RWPE2 (cell line): ENCODE results near the gene STAC3.

Source experiments
- ATAC-seq: fragments of 200-7000 bp; cut with Tn5 transposase; 3 replicates; pipeline ENCODE4 v1.9.1; 2021; ENCODE audit warnings: low read depth
- DNase-seq: peaks from one replicate; pipeline ENCODE4 v3.0.0-alpha.2; 2020; ENCODE audit warnings: low spot score
- H3K27ac ChIP-seq: fragments of 450-650 bp; 2 replicates; pipeline ENCODE4 v1.5.1; 2017; ENCODE audit warnings: mild to moderate bottlenecking; ENCODE audit not compliant: poor library complexity, severe bottlenecking
- H3K27me3 ChIP-seq: fragments of 250-450 bp; sonication (Bioruptor Pico); 2 replicates; pipeline ENCODE4 v1.5.1; 2021; ENCODE audit warnings: mild to moderate bottlenecking, moderate library complexity; ENCODE audit not compliant: insufficient read depth, poor library complexity, severe bottlenecking
- H3K36me3 ChIP-seq: fragments of 250-450 bp; sonication (Bioruptor Pico); 2 replicates; pipeline ENCODE4 v1.5.1; 2020; ENCODE audit warnings: low read depth, mild to moderate bottlenecking, moderate library complexity
- H3K4me1 ChIP-seq: fragments of 250-450 bp; sonication (Bioruptor Pico); 2 replicates; pipeline ENCODE4 v1.5.1; 2021; ENCODE audit warnings: mild to moderate bottlenecking, moderate library complexity; ENCODE audit not compliant: insufficient read depth, poor library complexity, severe bottlenecking
- H3K4me3 ChIP-seq: fragments of 250-450 bp; sonication (Bioruptor Pico); 2 replicates; pipeline ENCODE4 v1.5.1; 2021; ENCODE audit warnings: mild to moderate bottlenecking, moderate library complexity; ENCODE audit not compliant: severe bottlenecking
- H3K9me3 ChIP-seq: fragments of 250-450 bp; sonication (Bioruptor Pico); 2 replicates; pipeline ENCODE4 v1.5.1; 2021; ENCODE audit warnings: mild to moderate bottlenecking, moderate library complexity; ENCODE audit not compliant: severe bottlenecking
- CTCF ChIP-seq: fragments of 450-650 bp; IDR thresholded peaks from one replicate; pipeline ENCODE4 v1.5.1; 2017; ENCODE audit warnings: mild to moderate bottlenecking, moderate library complexity; ENCODE audit not compliant: poor library complexity, severe bottlenecking

STAC3 gene

GRCh38 chr12:57236201-57236924 is 14.6 kb downstream of the STAC3 start:
- DNase-seq, result no peak
- no peak for TF ChIP-seq CTCF
- H3K4me3 ChIP-seq, result no peak overlapping the region
- H3K27ac ChIP-seq, result no peak overlapping the region
- H3K9me3 ChIP-seq, result no peaks in the 10 kb centered on the region
- H3K36me3 ChIP-seq, result peaks cover 36% of the 10 kb centered on the region
- H3K27me3 ChIP-seq, result peaks cover 21% of the 10 kb centered on the region
- no peak for ATAC-seq
- H3K4me1 ChIP-seq, result no peaks in the 10 kb centered on the region

GRCh38 chr12:57235728-57236131 is 15.3 kb downstream of the STAC3 start:
- DNase-seq (peak; percentile 48), ATAC-seq (no peak)
- peaks cover 42% of the 10 kb centered on the region for H3K36me3 ChIP-seq

GRCh38 chr12:57235017-57235727 is 15.8 kb downstream of the STAC3 start:
- TF ChIP-seq CTCF, result no peak
- ATAC-seq, result no peak
- Histone ChIP-seq H3K27ac (no peak overlapping the region), H3K4me1 (no peaks in the 10 kb centered on the region), H3K27me3 (peaks cover 11% of the 10 kb centered on the region), H3K4me3 (no peak overlapping the region), H3K9me3 (no peaks in the 10 kb centered on the region), H3K36me3 (peaks cover 48% of the 10 kb centered on the region)
- peak; percentile 62 for DNase-seq

More at GRCh38 chr12:57235728-57236131, 15.3 kb downstream of the STAC3 start:
- Histone ChIP-seq H3K4me1 (no peaks in the 10 kb centered on the region), H3K9me3 (no peaks in the 10 kb centered on the region), H3K4me3 (no peak overlapping the region), H3K27me3 (peaks cover 15% of the 10 kb centered on the region), H3K27ac (no peak overlapping the region)
- no peak for TF ChIP-seq CTCF

- TF ChIP-seq CTCF, result no peak
- ATAC-seq, result no peak
- Histone ChIP-seq H3K36me3 (peaks cover 50% of the 10 kb centered on the region), H3K27me3 (peaks cover 6% of the 10 kb centered on the region), H3K4me1 (no peaks in the 10 kb centered on the region), H3K9me3 (no peaks in the 10 kb centered on the region), H3K27ac (no peak overlapping the region), H3K4me3 (no peak overlapping the region)
- peak; percentile 25 for DNase-seq
Measured at GRCh38 chr12:57234571-57235016, 16.4 kb downstream of the STAC3 start.

GRCh38 chr12:57234233-57234570 is 16.8 kb downstream of the STAC3 start:
- no peak for DNase-seq
- Histone ChIP-seq H3K27me3 (peaks cover 6% of the 10 kb centered on the region), H3K27ac (no peak overlapping the region), H3K4me1 (no peaks in the 10 kb centered on the region), H3K9me3 (no peaks in the 10 kb centered on the region), H3K4me3 (no peak overlapping the region), H3K36me3 (peaks cover 50% of the 10 kb centered on the region)
- TF ChIP-seq CTCF, result no peak
- ATAC-seq, result no peak
